ENCODE measurements around the gene LRRC17. TPM values are rescaled to one million over a fixed set of nuclear protein-coding genes. Genes with fewer than 3 reads are reported as not detected.

Gene LRRC17
- total RNA-seq, 1 donor from 2014 or later, result 0.92 TPM

GRCh38 chr7:102913826-102914225 is 1.0 kb downstream of the LRRC17 start:
- TF ChIP-seq, protein P1, sequence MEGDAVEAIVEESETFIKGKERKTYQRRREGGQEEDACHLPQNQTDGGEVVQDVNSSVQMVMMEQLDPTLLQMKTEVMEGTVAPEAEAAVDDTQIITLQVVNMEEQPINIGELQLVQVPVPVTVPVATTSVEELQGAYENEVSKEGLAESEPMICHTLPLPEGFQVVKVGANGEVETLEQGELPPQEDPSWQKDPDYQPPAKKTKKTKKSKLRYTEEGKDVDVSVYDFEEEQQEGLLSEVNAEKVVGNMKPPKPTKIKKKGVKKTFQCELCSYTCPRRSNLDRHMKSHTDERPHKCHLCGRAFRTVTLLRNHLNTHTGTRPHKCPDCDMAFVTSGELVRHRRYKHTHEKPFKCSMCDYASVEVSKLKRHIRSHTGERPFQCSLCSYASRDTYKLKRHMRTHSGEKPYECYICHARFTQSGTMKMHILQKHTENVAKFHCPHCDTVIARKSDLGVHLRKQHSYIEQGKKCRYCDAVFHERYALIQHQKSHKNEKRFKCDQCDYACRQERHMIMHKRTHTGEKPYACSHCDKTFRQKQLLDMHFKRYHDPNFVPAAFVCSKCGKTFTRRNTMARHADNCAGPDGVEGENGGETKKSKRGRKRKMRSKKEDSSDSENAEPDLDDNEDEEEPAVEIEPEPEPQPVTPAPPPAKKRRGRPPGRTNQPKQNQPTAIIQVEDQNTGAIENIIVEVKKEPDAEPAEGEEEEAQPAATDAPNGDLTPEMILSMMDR (IDR thresholded peaks at IDR 0.05; ENCODE audit: unreplicated experiment), result no peak
- H3K4me1 Mint-ChIP-seq (ENCODE audit: unreplicated experiment), result peaks cover 10% of the 10 kb centered on the region
- no peak overlapping the region for H3K27ac Mint-ChIP-seq (ENCODE audit: unreplicated experiment)
- no peaks in the 10 kb centered on the region for H3K9me3 Mint-ChIP-seq (ENCODE audit: unreplicated experiment)
- no peak overlapping the region for H3K4me3 Mint-ChIP-seq (ENCODE audit: unreplicated experiment)
- no peak for DNase-seq (ENCODE audit: low spot score)
- H3K27me3 Mint-ChIP-seq (ENCODE audit: unreplicated experiment), result no peaks in the 10 kb centered on the region
- H3K36me3 Mint-ChIP-seq (ENCODE audit: low read depth, unreplicated experiment), result peaks cover 3% of the 10 kb centered on the region

DNA sequence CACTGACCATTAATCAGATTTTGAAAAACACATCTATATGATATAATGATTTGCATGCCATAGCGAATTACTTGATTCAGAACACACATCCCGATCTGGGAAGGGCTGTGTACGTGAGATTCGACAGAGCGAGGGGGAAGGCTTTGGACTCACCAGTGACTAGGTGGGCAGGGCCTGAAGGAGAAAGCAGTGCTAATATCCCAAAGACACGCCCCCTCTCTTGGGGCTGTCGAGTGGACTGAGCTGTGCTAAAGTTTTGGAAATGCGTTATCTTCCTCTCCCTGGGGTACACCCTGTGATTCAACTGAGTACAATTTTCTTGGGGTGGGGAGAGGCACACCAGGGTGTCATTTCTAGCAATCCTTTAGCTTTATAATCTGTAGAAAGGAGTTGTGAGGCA is 1.8 kb downstream of the LRRC17 start:
- H3K27ac Mint-ChIP-seq (ENCODE audit: unreplicated experiment), result no peak overlapping the region

DNA sequence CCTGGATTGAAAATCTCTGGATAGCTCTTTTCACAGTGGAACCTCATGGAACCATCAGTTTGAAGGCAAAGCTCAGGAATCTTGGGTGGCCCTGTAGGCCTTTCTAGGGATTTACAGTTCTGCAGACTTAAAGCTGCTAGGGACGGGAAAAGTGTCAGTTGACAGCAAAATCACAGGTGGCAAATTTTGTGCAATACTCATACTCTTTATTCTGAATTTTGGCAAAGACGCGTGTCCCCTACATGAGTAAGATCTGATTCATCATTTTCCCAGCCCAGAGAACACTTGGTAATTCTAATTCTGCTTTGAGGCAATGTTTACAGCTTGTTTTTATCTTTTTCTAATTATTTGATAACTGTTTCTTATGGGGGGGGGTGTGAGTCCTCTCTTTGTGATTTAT is 3.6 kb downstream of the LRRC17 start:
- TF ChIP-seq, protein P1 (IDR thresholded peaks at IDR 0.05; ENCODE audit: unreplicated experiment), result no peak
- Mint-ChIP-seq H3K27me3 (ENCODE audit: unreplicated experiment) (no peaks in the 10 kb centered on the region), H3K4me3 (ENCODE audit: unreplicated experiment) (no peak overlapping the region), H3K27ac (ENCODE audit: unreplicated experiment) (no peak overlapping the region), H3K36me3 (ENCODE audit: low read depth, unreplicated experiment) (no peaks in the 10 kb centered on the region), H3K4me1 (ENCODE audit: unreplicated experiment) (peaks cover 10% of the 10 kb centered on the region), H3K9me3 (ENCODE audit: unreplicated experiment) (no peaks in the 10 kb centered on the region)
- no peak for DNase-seq (ENCODE audit: low spot score)

More for the DNA sequence above, 1.8 kb downstream of the LRRC17 start:
- H3K27me3 Mint-ChIP-seq (ENCODE audit: unreplicated experiment), result no peaks in the 10 kb centered on the region
- H3K4me1 Mint-ChIP-seq (ENCODE audit: unreplicated experiment), result peaks cover 10% of the 10 kb centered on the region
- no peak for DNase-seq (ENCODE audit: low spot score)
- peaks cover 3% of the 10 kb centered on the region for H3K36me3 Mint-ChIP-seq (ENCODE audit: low read depth, unreplicated experiment)
- H3K9me3 Mint-ChIP-seq (ENCODE audit: unreplicated experiment), result no peaks in the 10 kb centered on the region
- TF ChIP-seq, protein P1 (IDR thresholded peaks at IDR 0.05; ENCODE audit: unreplicated experiment), result no peak
- no peak overlapping the region for H3K4me3 Mint-ChIP-seq (ENCODE audit: unreplicated experiment)

GRCh38 chr7:102916881-102917280 is 4.1 kb downstream of the LRRC17 start:
- H3K4me1 Mint-ChIP-seq (ENCODE audit: unreplicated experiment), result peaks cover 10% of the 10 kb centered on the region
- no peaks in the 10 kb centered on the region for H3K9me3 Mint-ChIP-seq (ENCODE audit: unreplicated experiment)
- H3K27me3 Mint-ChIP-seq (ENCODE audit: unreplicated experiment), result no peaks in the 10 kb centered on the region
- TF ChIP-seq, protein P1 (IDR thresholded peaks at IDR 0.05; ENCODE audit: unreplicated experiment), result no peak
- no peak overlapping the region for H3K27ac Mint-ChIP-seq (ENCODE audit: unreplicated experiment)
- no peak for DNase-seq (ENCODE audit: low spot score)
- no peaks in the 10 kb centered on the region for H3K36me3 Mint-ChIP-seq (ENCODE audit: low read depth, unreplicated experiment)
- no peak overlapping the region for H3K4me3 Mint-ChIP-seq (ENCODE audit: unreplicated experiment)

DNA sequence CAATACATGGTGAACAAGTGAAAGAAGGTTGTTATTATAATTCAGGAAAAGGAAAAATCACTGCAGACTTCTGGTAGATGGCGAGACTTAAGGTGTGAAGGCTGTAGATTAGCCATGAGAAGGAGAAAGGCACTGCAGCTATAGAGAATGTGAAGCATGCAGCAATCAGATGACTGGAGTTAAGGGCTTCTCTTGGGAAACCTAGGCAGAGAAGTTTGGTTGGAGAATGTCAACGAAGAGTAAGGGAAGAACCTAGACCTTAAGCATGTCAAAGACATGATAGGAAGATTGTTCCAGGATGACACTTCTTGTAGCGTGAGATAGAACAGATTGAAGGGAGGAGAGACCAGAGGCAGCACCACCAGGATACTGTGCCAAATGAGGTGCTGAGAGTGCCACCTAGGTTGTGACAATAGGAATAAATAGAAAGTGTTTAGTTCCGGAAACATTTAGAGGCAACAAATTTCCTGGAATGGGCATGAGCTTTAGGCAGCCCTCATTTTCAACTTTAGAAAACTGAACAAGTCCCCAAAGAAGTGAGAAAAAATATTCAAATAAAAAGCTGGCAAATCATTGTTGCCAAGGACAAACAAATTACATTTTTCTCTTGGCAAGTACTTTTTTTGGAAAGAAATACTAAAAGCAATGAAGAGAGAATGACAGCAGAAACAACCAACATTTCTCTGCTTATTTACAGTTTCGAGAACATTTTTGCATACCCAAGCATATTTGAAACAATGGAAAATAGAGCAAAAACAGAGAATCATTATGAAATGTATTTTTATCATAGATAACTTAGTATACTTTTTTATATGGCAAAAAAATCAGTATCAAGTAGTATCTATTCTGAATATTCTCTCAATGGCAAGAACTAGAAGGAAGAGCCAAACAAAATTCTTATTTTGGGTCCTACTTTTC is 4.9 kb downstream of the LRRC17 start:
- Mint-ChIP-seq H3K4me1 (ENCODE audit: unreplicated experiment) (peaks cover 3% of the 10 kb centered on the region), H3K27ac (ENCODE audit: unreplicated experiment) (no peak overlapping the region), H3K9me3 (ENCODE audit: unreplicated experiment) (no peaks in the 10 kb centered on the region), H3K36me3 (ENCODE audit: low read depth, unreplicated experiment) (no peaks in the 10 kb centered on the region), H3K4me3 (ENCODE audit: unreplicated experiment) (no peak overlapping the region), H3K27me3 (ENCODE audit: unreplicated experiment) (no peaks in the 10 kb centered on the region)
- no peak for DNase-seq (ENCODE audit: low spot score)
- TF ChIP-seq, protein P1 (IDR thresholded peaks at IDR 0.05; ENCODE audit: unreplicated experiment), result no peak
